Stimulated activated CD8-positive, alpha-beta memory T cell treated with anti-CD3 and anti-CD28 coated beads, Interleukin-12 subunit alpha, Interleukin-12 subunit beta, amount 100 ng/mL, for 24 hours (primary cell): ENCODE results near the gene GNAT1.

Source experiments
- DNase-seq: peaks from one replicate; pipeline ENCODE4 v3.0.0-alpha.2; 2020; ENCODE audit errors: extremely low read depth

The GNAT1 gene

DNA sequence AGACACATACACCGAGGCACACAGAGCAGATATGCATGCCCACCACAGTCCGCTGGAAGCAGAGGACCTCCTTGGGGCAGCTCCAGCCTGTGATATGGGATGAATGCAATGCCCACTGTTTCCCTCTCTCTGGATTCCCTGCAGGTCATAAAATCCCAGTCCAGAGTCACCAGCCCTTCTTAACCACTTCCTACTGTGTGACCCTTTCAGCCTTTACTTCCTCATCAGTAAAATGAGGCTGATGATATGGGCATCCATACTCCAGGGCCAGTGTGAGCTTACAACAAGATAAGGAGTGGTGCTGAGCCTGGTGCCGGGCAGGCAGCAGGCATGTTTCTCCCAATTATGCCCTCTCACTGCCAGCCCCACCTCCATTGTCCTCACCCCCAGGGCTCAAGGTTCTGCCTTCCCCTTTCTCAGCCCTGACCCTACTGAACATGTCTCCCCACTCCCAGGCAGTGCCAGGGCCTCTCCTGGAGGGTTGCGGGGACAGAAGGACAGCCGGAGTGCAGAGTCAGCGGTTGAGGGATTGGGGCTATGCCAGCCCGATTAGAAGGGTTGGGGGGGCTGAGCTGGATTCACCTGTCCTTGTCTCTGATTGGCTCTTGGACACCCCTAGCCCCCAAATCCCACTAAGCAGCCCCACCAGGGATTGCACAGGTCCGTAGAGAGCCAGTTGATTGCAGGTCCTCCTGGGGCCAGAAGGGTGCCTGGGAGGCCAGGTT lies at the start of gene GNAT1:
GNAT1 (plus strand) TSS at position 675 of the 725 bp plus-strand sequence. CDS start 116 bp downstream, outside the sequence.
- DNase-seq = no peak

DNA sequence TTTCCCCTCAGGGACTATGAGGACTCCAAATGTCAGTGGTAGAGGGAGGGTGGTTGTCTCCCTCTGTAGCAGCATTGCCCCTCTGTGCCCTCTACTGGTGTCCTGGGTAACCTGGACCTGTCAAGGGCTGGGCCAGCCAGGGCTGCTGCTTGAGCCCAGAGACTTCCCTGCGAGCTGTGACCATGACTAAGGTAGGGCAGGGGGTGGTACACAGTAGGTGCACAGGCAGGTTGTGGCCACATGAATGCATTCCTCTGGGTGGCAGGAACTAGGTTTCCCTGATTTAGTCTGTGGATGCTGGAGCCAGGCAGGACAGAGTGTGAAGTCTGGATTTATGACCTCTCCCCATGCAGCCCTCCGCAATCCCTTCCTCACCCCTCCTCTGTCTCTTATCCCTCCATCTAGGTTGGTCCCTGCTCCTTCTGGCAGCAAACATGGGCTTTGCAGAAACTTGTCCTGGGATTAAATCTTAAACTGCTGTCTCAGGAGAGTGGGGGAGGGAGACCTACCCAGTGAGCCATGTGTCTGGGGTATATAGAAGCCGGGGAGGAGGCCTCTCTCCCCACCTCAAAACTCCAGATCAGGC lies 45.0 kb upstream of the GNAT1 start:
- DNase-seq = no peak

DNA sequence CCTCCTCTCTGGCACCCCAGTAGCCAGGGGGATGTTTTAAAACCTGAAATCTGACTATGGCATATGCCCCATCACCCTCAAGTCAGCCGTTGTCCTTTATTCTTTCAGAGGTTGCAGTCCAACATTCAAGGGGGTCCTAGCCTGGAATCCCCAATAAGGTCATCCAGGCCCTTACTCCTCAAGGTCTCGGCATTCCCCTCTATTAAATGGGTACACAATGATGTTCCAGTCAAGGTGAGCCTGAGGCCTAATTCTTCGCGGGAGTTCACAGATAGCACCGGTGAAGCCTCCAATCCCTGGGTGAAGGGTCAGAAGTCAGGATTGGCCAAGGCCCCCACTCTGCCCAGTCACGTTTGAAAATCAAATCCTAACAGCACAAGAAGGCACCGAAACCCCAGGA lies 44.4 kb upstream of the GNAT1 start:
- DNase-seq = no peak

DNA sequence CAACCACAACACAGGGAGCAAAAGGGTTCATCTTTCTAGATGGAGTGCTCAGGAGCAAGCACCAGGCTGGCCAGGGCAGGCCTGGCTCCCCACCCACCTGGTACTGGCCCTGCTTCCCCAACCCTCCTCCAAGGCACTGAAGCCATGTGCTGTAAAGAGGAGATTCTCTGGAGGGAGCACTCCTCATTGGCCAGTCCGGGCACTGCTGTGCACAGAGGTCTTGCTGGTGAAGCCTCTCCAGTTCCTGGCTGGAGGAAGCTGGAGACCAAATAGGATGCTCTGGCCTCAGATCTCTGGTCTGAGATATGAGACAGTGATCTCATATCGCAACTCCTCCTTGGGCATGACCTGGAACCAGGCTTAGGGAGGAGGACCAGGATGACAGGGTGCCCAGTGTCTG lies 44.0 kb upstream of the GNAT1 start:
- no peak for DNase-seq

DNA sequence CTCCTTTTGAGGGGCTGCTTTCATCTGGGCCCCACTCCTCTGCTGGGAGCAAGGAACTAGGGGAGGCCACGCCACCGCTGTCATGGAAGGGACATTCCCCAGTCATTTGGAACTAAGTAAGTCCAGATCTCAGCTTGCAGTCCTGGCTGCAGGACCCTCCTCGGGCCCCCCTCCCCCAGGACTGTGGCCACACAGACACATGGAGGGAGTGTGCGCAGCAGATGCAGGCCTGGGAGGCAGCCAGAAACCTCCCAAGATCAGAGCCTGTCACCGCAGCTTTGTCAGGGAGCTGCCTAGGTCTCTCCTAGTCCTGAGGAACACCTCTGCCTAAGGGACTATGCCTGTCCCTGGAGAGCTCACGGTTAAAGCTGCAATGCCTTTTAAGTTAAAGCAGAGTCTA lies 43.5 kb upstream of the GNAT1 start:
- no peak for DNase-seq

DNA sequence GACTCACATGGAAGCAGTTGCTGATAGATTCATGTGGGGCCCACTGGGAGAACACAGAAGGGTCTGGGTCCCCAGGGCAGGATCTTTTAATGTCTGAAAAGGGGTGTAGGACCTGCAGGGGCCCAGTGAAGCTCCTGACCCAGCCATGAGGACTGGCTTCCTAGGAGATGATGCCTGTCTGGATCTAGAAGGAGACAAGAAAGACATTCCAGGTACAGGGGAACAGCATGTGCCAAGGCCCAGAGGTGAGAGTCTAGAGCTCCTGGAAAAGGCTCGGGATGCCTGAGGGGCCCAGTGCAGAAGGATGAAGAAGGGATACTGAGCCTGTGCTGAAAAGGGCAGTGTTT lies 41.0 kb upstream of the GNAT1 start:
- no peak for DNase-seq

DNA sequence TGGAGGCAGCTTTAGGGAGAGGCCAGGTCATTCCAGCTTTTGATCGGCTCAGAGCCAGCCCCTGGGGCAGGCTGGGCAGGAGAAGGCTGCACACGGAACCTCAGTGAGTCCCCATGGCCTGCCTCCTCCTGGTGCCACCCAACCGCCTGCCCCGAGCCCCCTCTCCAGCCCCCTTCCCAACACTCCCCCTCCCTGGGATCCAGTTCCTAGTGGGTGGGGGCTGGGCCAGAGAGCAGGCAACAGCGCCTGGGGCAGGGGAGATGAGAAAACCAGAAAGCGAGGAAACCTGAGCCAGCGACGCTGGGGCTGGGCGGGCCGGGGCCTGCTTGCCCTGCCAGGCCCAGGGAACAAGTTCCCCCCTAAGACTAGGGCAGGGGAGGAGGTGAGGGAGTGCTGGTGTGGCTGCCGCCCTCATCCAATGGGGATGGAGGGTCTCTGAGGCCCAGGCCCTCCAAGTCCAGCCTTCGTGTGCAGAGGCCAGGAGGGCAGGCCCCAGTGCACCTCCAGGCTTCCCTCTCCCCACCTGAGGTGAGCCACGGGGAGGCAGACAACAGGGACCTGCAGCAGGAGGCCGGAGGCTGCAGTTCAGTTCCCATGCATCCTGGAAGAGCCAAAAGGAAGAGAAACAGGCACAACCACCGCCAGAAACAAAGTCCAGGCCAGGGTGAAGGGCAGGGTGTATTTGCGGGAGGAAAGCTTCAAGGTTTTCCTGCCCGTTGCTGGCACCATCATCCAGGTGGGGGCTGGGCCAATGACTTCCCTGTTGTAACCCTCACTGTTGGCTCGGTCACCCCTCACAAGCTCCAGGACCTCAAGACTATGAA lies 40.3 kb upstream of the GNAT1 start:
- no peak for DNase-seq

DNA sequence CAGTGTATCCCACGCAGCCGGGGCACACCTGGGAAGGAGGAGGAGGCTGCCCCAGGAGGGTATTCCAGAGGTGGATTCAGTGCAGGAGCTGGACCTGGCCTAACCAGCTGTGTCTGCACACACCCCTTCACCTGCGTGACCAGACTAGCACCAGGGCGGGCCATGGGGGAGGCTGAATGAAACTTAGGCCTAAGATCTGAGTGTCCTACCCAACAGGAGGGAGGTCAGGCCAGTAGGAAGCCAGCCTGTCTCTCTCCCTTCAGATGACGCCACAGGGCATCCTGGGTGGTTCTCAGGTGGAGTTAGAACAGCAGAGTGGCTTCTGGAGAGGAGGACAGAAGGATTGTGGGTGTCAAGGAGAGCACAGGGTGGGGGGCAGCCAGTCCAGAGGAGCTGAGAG lies 39.7 kb upstream of the GNAT1 start:
- no peak for DNase-seq

DNA sequence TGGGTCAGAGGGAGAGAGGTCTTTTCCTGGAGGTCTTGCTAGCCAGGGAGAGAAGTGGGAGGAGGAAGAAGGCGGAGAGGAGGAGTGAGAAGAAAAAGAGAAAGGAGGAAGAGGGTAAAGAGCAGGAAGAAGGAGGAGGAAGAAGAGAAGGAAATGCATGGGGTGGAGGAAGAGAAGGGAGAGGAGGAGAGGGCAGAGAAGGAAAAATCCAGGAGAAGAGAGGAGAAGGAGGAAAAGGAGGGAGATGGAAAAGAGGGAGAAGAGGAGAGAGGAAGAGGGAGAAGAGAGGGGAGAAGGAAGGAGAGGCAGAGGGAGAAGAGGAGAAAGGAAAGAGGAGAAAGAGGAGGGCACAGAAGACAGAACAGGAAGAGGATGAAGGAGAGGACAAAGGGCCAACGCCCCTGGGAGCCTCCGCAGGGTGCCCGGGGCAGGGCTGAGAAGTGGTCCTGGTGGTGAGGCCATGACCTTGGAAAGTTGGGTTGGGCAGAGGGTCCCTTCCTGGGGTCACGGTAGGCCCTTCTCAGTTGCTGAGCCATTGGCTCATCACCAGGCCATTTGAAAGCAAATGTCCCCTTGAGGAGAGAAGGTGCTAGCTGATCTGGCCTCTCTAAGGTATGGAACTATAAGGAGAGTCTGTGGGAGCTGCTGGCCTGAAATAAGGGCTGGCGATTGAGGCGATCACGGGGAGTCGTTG lies 37.5 kb upstream of the GNAT1 start:
- no peak for DNase-seq

DNA sequence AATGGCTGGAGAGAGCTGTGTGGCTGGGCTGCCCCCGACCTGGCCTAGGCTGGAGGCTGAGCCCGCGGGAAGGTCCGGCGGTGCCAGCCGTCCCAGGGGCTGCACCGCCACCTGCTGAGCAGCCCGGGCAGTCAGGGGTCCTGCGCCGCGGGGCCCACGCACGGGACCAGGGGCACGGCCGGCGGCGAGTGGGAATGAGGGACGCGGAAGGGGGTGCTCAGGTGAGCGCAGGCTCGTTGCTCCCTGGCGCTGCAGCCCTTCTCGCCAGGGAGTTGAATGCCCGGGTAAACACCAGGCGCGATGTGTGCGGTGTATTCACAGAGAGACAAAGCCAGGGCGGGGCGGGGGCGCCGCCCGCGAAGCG lies 37.0 kb upstream of the GNAT1 start:
- DNase-seq = no peak

DNA sequence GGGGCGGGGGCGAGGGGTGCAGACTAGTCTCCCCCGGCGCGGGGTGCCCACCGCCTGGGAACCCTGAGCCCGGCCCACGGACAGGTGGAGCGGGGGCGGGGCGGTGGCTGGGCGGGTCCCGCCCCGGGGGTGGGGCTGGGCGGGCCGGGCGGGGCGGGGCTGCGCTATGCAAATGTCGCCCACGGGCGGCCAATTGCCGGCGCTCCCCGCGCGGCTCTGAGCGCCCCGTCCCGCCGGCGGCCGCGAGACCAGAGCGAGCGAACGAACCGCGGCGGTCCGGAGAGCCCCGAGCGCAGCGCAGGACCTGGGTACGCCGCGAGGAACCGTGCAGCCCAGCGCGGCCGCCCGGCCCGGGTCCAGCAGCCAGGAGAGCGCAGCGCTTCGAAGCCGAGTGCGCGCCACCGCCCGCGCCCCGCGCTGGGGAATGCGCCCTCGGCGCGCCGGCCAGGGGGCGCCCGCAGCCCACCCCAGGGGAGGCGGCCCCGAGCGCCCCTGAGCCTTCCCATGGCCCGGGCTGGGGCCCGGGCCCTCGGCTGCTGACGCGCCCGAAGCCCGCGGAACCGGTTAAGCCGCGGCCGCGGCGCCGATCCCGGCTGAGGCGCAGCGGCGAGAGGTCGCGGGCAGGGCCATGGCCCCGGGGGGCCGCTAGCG lies 36.4 kb upstream of the GNAT1 start, which contains the start of gene SEMA3F:
SEMA3F (plus strand) TSS at position 485 of the 651 bp plus-strand sequence. CDS start 4,299 bp downstream, outside the sequence.
- peak; percentile 39 for DNase-seq

DNA sequence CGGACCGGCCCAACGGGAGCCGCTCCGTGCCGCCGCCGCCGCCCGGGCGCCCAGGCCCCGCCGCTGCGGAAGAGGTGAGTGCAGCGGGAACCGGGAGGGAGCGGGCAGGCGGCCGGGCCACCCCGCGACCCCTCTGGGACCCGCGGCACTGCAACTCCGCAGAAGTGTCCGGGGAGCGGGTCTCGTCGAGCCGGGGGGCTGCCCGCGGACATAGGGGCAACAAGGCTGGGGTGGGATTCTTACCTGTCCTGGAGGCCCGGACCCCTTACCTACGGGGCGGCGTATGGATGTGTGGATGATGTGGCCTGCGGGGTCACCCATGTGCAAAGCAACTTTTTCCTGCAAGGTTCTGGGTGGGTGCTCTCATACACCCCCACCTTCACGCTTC lies 35.9 kb upstream of the GNAT1 start:
- DNase-seq = no peak

DNA sequence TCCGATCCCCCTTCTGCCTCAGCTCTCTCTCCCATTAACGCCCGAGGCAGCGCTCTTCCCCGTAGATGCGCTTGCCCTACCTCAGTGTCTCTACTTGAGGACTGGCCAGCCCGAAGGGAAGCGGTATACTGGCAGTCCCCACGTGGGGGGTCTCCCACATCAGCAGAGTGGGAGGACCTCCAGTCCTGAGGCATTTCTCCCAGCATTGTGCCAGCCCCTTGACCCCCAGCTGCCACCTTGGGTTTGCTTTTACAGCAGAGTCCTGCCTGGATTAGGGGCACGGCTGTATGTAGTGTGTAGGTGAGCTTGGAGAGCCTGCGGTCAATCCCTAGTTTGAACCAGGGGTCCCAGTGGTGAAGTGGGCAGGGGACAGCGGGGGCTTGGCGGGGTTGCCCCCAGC lies 35.5 kb upstream of the GNAT1 start:
- DNase-seq = no peak

DNA sequence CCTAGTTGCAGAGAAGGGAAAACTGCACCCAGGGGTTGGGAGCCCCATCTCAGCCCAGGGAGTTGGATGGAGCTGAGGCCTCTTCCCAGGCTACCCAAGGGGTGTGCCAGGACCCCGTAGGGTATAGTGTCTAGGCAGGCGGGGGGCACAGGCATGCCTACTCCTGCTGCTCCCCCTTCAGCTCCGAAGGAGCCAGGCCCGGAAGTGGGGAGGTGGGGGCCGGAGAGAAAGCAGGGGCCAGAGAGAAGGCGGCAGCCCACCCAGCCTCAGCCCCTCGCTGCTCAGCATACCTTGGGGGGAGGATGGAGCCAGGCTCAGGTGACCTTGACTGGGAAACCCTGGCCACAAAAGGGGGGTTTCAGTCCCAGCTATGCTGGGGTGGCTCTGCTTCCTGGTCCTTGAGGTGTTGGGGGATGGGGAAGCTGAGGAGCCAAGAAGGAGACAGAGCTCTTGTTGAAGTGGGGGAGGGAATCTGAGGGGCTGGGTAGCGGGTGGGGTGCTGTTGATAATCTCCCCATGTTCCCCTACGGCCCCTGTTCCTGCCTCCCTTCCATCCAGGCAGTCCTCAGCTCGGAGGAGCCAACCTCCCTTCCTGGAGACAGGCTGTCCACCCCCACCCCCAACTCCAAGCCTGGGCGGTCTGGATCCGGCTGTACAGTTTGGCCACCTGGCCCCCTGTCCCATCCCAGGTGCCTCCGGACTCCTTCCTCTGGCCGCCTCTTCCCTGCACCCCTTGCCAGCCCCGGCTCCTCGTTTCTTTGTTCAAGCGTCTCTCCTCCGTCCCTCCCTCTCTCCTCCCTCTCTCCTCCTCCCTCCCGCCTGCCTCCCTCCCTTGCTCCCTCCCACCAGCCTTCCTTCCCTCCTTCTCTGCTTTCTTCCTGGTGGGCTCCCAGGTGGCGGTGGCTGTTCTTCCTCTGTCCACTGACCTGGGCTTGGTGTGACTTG lies 34.6 kb upstream of the GNAT1 start:
- no peak for DNase-seq

DNA sequence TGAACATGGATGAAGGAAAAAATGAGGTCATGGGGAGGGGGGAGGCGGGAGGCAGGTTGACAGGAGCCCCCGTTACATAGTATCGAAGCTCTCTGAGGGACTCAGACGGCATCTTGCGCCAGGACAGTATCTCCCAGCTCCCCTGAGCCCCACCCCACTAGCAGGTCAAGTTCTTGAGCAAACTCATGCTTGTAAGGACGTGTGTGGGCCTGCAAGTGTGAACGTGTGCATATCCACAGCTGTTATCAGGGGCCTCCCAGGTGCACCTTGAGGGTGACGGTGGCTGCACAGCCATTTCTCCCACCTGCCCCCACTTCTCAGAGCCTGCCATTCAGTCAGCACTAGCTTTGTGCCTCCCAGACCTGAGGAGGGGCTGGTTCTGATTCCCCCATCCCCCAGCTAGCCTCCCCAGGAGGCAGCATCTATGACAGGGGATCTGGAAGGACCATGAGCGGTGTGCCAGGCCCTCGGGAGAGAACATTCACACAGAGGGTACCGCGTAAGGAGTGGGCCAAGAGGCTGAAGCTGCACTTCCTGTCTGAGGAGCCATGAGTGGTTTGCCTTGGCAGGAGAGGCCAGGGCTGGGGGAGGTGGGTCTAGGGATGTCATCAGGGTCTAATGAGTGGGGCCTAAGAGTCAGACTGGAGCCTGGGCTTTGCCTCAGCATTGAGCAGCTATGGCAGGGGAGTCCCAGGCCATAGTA lies 33.4 kb upstream of the GNAT1 start:
- no peak for DNase-seq

DNA sequence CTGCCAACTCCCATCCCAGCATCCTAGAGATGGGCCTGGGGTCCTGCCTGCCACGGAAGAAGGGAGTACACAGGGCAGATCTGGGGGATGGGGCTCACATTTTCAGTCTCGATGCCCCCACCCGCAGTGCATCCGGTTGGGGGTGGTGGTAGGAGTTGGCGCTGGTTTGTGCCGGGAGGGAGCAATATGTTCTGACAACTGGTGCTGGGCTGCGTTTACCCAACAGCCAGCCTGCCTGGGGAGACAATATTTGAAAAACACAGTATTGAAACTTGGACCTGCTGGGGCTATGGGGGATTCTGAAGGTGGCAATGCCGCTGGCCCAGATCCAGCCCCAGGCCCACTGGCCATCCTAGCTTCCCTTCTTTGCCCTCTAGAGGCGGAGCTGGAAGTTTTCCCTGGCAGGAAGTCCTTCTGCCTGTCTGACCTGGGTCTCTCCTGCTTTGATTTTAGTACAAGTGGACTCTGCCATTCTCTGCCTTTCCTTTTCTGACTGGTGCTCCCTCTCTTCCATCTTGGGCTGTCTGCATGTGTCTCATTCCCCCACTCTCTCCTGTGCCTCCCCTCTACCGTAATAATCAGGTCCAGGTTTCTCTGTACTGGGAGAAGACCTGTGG lies 32.8 kb upstream of the GNAT1 start:
- no peak for DNase-seq

DNA sequence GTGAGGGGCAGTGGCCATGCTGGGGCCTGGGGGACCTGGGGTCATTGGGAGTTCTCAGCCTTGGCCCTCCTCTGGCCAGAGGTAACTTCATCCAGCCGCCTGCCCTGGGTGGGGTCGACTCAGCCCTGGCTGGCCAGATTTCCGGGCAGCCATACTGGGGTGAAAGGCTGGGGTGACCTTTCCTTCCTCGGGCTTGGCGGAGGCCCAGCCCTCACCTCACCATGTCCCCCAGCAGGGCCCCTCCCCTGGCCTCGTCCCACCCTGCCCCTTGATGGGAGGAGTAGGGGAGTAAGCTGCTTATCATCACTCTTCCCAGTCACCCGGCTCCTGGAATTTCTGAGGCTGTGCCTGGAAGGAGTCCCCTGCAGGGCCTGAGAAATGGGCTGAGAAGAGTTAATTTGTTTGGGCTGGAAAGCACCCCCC lies 30.8 kb upstream of the GNAT1 start:
- no peak for DNase-seq

DNA sequence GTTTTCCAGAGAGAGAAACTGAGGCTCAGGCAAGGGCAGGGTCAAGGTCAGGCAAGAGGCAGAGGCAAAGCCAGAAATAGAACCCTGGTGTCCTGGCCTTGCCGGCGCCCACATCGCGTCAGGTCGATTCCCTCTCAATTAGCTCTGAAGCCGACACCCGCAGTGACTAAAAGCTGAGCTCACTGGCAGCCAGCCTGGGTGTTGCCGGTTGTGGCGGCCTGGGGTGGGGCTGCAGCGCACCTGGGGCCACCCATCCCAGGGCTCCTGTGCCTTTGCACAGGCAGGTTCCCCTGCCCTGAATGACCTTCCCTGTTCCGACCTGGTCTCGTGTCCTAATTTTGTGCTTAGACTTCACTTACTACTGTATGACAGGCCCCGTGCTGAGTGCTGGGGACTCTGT lies 30.1 kb upstream of the GNAT1 start:
- DNase-seq = no peak

DNA sequence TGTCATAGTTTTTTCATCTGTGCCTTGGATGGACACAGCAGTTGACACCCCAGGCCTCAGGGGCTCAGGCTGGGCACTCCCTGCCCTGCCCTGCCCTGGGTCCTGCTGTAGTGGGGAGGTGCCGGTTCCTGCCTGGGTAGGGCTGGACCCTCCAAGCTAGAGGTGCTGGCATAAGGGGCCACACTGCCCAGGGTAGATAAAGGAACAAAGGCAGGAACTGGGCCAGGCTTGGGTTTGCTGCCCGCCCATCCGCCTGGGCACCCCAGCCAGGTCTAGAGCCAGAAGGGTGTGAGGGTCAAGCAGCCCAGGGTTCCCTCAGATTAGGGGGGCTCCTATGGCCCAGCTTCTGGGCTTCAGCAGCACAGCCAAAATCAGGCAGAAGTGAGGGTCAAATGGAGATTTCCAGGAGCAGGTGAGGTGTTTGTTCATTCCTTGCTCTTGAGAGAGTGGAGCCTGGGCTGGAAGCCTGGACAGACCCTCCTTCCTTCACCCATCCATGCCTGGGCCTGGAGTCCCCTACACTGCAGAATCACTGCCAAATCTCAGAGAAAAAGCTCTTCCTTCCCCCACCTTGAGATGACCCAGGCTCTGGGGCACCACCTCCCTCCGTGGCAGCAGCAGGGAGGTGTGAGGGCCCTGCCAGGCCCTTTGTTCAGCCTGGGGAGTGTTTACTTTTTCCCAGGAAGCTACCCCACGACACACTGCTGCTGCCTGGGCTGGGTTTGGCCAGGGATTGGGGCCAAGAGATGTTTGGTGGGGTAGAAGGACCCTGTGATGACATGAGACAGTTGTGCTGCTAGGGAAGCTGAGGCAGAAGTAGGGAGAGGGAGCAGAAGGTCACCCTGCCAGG lies 29.2 kb upstream of the GNAT1 start:
- no peak for DNase-seq
